Right atrium auricular region (tissue), 2 donors: ENCODE measurements around the gene CBR3. TPM values are rescaled to one million over a fixed set of nuclear protein-coding genes. Genes with fewer than 3 reads are reported as not detected.

ENCODE experiments used
- DNase-seq: peaks from one replicate; pipeline ENCODE4 v3.0.0-alpha.2; 2019; ENCODE audit warnings: low spot score
- H3K27ac ChIP-seq, 2 donors: fragments of 200-600 bp; sonication (generic); 1 replicate in 1 of 2; 2 replicates in 1 of 2; pipeline ENCODE4 v1.5.1; 2016 to 2019
- H3K27me3 ChIP-seq, 2 donors: fragments of 200-600 bp; sonication (generic); one replicate each; pipeline versions ENCODE4 v1.5.1 to v1.6.0; 2017 to 2019
- H3K36me3 ChIP-seq: fragments of 200-600 bp; sonication (generic); one replicate; pipeline ENCODE4 v1.5.1; 2016
- H3K4me1 ChIP-seq, 2 donors: fragments of 200-600 bp; sonication (generic); one replicate each; pipeline versions ENCODE4 v1.5.1 to v1.6.0; 2017 to 2019
- H3K4me3 ChIP-seq, 2 donors: fragments of 200-600 bp; sonication (generic); 1 replicate in 1 of 2; 2 replicates in 1 of 2; pipeline ENCODE4 v1.5.1; 2017 to 2019; ENCODE audit warnings: mild to moderate bottlenecking in 1 of 2, moderate library complexity in 1 of 2
- H3K9me3 ChIP-seq, 2 donors: fragments of 200-600 bp; sonication (generic); one replicate each; pipeline ENCODE4 v1.5.1; 2019
- total RNA-seq, 2 donors: library from RNA; depleted of rRNA; stranded (reverse); fragments of >200 nt; gene quantifications; one replicate each; pipeline ENCODE4 v1.1.0, GENCODE V29; 2016
- TF ChIP-seq, protein P1 (sequence below), 2 donors: fragments of 200-600 bp; sonication (generic); IDR thresholded peaks; one replicate each; pipeline ENCODE4 v1.5.1; 2019; ENCODE audit warnings: antibody characterized with exemption in 2 of 2

CBR3 gene
- total RNA-seq: 1 to 10 TPM; 1.8 to 8.2 TPM

DNA sequence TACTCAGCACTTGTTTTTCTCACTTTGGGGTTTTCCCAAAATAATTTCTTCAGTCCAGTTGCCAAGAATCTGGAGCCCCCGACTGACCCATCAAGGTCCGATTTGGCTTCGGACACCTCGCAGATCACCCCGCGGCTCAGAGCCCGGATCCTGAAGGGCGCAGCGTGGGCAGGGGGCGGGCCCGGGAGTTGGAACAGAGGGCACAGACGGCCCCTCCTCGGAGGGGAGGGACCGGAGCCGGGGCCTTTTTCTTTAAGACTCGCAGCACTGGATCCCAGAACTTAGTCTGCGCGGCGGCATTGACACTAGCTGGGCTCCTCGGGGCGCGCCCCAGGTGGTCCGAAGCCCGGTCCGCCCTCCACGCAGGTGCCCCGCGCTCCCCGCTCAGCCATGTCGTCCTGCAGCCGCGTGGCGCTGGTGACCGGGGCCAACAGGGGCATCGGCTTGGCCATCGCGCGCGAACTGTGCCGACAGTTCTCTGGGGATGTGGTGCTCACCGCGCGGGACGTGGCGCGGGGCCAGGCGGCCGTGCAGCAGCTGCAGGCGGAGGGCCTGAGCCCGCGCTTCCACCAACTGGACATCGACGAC lies at the start of gene CBR3:
Gene CBR3, plus strand, starts transcription at position 277 of the 588 bp plus-strand sequence. Its CDS starts 114 bp downstream, at position 391.
- H3K9me3 ChIP-seq: no peaks in the 10 kb centered on the region
- peak; percentile 76 for DNase-seq
- no peaks in the 10 kb centered on the region for H3K27me3 ChIP-seq
- TF ChIP-seq, protein P1, sequence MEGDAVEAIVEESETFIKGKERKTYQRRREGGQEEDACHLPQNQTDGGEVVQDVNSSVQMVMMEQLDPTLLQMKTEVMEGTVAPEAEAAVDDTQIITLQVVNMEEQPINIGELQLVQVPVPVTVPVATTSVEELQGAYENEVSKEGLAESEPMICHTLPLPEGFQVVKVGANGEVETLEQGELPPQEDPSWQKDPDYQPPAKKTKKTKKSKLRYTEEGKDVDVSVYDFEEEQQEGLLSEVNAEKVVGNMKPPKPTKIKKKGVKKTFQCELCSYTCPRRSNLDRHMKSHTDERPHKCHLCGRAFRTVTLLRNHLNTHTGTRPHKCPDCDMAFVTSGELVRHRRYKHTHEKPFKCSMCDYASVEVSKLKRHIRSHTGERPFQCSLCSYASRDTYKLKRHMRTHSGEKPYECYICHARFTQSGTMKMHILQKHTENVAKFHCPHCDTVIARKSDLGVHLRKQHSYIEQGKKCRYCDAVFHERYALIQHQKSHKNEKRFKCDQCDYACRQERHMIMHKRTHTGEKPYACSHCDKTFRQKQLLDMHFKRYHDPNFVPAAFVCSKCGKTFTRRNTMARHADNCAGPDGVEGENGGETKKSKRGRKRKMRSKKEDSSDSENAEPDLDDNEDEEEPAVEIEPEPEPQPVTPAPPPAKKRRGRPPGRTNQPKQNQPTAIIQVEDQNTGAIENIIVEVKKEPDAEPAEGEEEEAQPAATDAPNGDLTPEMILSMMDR (IDR thresholded peaks at IDR 0.05): no peak
- peak within 1 kb of the TSS; percentile 47 to 71 for H3K4me3 ChIP-seq
- peak within 1 kb of the TSS; percentile 86 to 88 for H3K27ac ChIP-seq
- peaks cover 0 to 23% of the 10 kb centered on the region in 2 donors for H3K4me1 ChIP-seq
- no peaks in the 10 kb centered on the region for H3K36me3 ChIP-seq

GRCh38 chr21:36087362-36088138 lies 47.3 kb upstream of the CBR3 start:
- no peaks in the 10 kb centered on the region for H3K36me3 ChIP-seq
- H3K27ac ChIP-seq: no peak overlapping the region
- no peaks in the 10 kb centered on the region for H3K9me3 ChIP-seq
- DNase-seq: no peak
- TF ChIP-seq, protein P1 (IDR thresholded peaks at IDR 0.05): no peak
- H3K4me1 ChIP-seq: no peaks in the 10 kb centered on the region
- H3K27me3 ChIP-seq: no peaks in the 10 kb centered on the region
- no peak overlapping the region for H3K4me3 ChIP-seq

DNA sequence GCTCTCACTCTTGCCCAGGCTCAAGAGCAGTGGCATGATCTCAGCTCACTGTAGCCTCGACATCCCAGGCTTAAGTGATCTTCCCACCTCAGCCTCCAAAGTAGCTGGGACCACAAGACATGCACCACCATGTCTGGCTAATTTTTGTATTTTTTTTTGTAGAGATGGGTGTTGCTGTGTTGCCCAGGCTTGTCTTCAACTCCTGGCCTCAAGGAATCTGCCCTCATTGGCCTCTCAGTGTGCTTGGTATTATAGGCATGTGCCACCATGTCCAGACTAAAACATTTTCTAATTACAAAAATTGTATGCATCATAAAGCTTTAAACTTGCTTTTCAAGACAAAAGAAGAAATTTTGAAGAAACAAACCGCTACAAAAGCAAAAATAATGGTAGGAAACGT lies 44.9 kb upstream of the CBR3 start:
- TF ChIP-seq, protein P1 (IDR thresholded peaks at IDR 0.05): no peak
- DNase-seq: no peak
- H3K4me1 ChIP-seq: no peaks in the 10 kb centered on the region
- no peak overlapping the region for H3K27ac ChIP-seq
- H3K9me3 ChIP-seq: peaks cover 0 to 5% of the 10 kb centered on the region in 2 donors
- H3K4me3 ChIP-seq: no peak overlapping the region
- no peaks in the 10 kb centered on the region for H3K27me3 ChIP-seq
- no peaks in the 10 kb centered on the region for H3K36me3 ChIP-seq

DNA sequence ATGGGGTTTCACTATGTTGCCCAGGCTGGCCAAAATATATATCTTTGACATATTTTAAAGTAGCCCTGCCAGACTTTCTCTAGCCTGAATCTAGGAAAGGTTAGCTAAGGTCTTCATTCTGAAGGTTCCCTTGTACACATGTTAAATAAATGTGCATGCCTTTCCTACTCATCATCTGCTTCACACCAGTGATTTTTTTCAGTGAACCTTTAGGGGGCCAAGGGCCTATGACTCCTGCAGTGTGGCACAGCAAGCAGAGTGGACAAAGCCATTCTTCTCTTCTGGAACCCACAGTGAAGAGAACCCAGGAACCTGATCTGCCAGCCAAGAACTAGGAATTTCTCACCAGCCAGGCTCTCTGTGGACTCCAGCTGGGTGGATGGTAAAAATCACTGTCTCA lies 42.2 kb upstream of the CBR3 start:
- Histone ChIP-seq H3K9me3 (peaks cover 0 to 5% of the 10 kb centered on the region in 2 donors), H3K27ac (no peak overlapping the region), H3K4me3 (no peak overlapping the region), H3K27me3 (no peaks in the 10 kb centered on the region), H3K4me1 (no peaks in the 10 kb centered on the region), H3K36me3 (no peaks in the 10 kb centered on the region)
- no peak for DNase-seq
- TF ChIP-seq, protein P1 (IDR thresholded peaks at IDR 0.05): no peak

- H3K27me3 ChIP-seq: no peaks in the 10 kb centered on the region
- H3K9me3 ChIP-seq: peaks cover 0 to 5% of the 10 kb centered on the region in 2 donors
- H3K36me3 ChIP-seq: no peaks in the 10 kb centered on the region
- no peak overlapping the region for H3K4me3 ChIP-seq
- no peak overlapping the region for H3K27ac ChIP-seq
- TF ChIP-seq, protein P1 (IDR thresholded peaks at IDR 0.05): no peak
- no peak for DNase-seq
- H3K4me1 ChIP-seq: no peaks in the 10 kb centered on the region
Observed at GRCh38 chr21:36093512-36093911, 41.4 kb upstream of the CBR3 start.
